ENCODE measurements around the gene ATP6V0B.

DNA sequence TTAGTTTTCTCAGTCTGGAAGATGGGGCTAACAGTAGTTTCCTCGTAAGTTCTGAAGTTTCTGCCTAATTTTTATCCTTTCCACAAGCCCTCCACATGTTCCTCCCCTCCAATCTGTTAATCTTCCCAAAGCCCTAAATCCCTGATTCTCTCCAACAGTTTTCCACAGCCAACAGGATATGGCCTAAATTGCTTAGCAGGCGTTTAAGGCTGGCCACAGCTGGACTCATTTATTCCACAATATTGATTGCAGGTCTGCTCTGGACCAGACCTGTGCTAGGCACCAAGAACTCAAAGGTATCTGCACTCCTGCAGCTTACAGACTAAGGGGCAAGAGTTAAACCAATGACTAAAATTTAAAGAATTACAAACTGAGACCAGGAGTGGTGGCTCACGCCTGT lies 52.6 kb downstream of the ATP6V0B start:
- TF ChIP-seq GATA2 (IDR thresholded peaks at IDR 0.05; ENCODE audit: low read depth, low read length) (no peak), GATA3 (IDR thresholded peaks at IDR 0.05; ENCODE audit: low read depth, low read length) (no peak)

Measured in SH-SY5Y (cell line).